ENCODE measurements around the gene DTNB.
A peak's percentile ranks its signal among the peaks of the same experiment; 100 is the strongest.

- TF ChIP-seq CTCF (IDR thresholded peaks at IDR 0.05), result peak in 2 of 3 experiments; percentile 97 to 98
- TF ChIP-seq POLR2AphosphoS5 (IDR thresholded peaks at IDR 0.05), result peak; percentile 63 to 72
These were observed 330.8 kb downstream of the DTNB start for GRCh38 chr2:25342372-25343186.

Measured in esophagus muscularis mucosa (tissue), 3 donors.